Measurements from ENCODE around the gene KRTAP29-1. TPM values are rescaled to one million over a fixed set of nuclear protein-coding genes. Genes with fewer than 3 reads are reported as not detected.

KRTAP29-1 gene
- total and polyA plus RNA-seq, 9 donors: not detected

GRCh38 chr17:41302981-41303380 lies 330 bp upstream of the KRTAP29-1 start:
- intact Hi-C loops (cut with DNase I): no loop called here
- Histone ChIP-seq H3K27me3 (no peaks in the 10 kb centered on the region), H3K4me3 (no peak overlapping the region), H3K36me3 (no peaks in the 10 kb centered on the region), H3K4me1 (ENCODE audit: insufficient read depth) (no peaks in the 10 kb centered on the region), H3K27ac (no peak overlapping the region), H3K9me3 (no peaks in the 10 kb centered on the region)
- no peak for TF ChIP-seq EP300 (IDR thresholded peaks at IDR 0.05)
- TF ChIP-seq POLR2A (IDR thresholded peaks at IDR 0.05): no peak
- TF ChIP-seq, protein P1, sequence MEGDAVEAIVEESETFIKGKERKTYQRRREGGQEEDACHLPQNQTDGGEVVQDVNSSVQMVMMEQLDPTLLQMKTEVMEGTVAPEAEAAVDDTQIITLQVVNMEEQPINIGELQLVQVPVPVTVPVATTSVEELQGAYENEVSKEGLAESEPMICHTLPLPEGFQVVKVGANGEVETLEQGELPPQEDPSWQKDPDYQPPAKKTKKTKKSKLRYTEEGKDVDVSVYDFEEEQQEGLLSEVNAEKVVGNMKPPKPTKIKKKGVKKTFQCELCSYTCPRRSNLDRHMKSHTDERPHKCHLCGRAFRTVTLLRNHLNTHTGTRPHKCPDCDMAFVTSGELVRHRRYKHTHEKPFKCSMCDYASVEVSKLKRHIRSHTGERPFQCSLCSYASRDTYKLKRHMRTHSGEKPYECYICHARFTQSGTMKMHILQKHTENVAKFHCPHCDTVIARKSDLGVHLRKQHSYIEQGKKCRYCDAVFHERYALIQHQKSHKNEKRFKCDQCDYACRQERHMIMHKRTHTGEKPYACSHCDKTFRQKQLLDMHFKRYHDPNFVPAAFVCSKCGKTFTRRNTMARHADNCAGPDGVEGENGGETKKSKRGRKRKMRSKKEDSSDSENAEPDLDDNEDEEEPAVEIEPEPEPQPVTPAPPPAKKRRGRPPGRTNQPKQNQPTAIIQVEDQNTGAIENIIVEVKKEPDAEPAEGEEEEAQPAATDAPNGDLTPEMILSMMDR (IDR thresholded peaks at IDR 0.05): no peak
- WGBS, 3 donors: 81 to 85% (median 85%) methylated on average over 4 of the region's 4 CpGs
- no peak for DNase-seq

DNA sequence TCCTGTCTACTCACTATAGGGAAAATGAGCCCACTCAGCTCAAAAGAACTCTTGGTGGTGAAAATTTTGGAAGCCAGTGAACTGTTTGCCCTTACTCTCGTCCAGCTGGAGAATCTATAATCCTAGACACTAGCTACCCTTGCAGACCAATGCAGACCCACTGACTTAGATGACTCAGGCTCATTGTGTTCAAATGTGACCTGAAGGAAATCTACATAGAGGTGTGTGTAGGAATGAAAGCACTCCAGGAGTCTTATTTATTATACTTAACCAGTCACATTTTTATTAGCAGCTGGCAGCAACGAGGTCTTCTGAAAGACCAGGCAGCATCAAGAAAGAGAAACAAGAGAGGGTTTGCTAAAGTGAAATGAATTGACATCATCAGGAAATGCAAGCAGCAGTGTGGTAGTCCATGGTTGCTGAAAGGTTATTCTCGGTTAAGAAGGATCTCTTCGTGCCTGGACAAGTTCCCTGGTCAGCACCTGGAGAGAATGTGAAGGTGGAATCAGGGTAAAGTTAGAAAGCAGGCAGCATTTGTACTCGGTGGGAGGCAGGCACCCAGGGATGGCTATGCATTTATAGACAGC lies 1.4 kb downstream of the KRTAP29-1 start:
- H3K4me1 ChIP-seq (ENCODE audit: insufficient read depth): no peaks in the 10 kb centered on the region
- H3K4me3 ChIP-seq: no peak overlapping the region
- no peaks in the 10 kb centered on the region for H3K27me3 ChIP-seq
- no peak overlapping the region for H3K27ac ChIP-seq
- TF ChIP-seq EP300 (IDR thresholded peaks at IDR 0.05): no peak
- TF ChIP-seq, protein P1 (IDR thresholded peaks at IDR 0.05): no peak
- TF ChIP-seq POLR2A (IDR thresholded peaks at IDR 0.05): no peak
- WGBS, 3 donors: 70 to 79% (median 76%) methylated on average over 5 of the region's 5 CpGs
- intact Hi-C loops (cut with DNase I): no loop called here
- H3K36me3 ChIP-seq: no peaks in the 10 kb centered on the region
- H3K9me3 ChIP-seq: no peaks in the 10 kb centered on the region
- no peak for DNase-seq

- H3K4me1 ChIP-seq (ENCODE audit: insufficient read depth): no peaks in the 10 kb centered on the region
- 91 to 92% (median 91%) methylated on average over 20 of the region's 20 CpGs for WGBS, 3 donors
- H3K27ac ChIP-seq: no peak overlapping the region
- no peak for DNase-seq
- H3K9me3 ChIP-seq: no peaks in the 10 kb centered on the region
- no peak for TF ChIP-seq EP300 (IDR thresholded peaks at IDR 0.05)
- TF ChIP-seq, protein P1 (IDR thresholded peaks at IDR 0.05): no peak
- no peak for TF ChIP-seq POLR2A (IDR thresholded peaks at IDR 0.05)
- no peaks in the 10 kb centered on the region for H3K36me3 ChIP-seq
- intact Hi-C loops (cut with DNase I): no loop called here
- H3K27me3 ChIP-seq: no peaks in the 10 kb centered on the region
- no peak overlapping the region for H3K4me3 ChIP-seq
These were observed 4.1 kb downstream of the KRTAP29-1 start for GRCh38 chr17:41298458-41299135.

GRCh38 chr17:41296846-41297245 lies 5.8 kb downstream of the KRTAP29-1 start:
- 31 to 56% (median 54%) methylated on average over 1 of the region's 1 CpG for WGBS, 3 donors
- H3K9me3 ChIP-seq: no peaks in the 10 kb centered on the region
- intact Hi-C loops (cut with DNase I): no loop called here
- DNase-seq: no peak
- no peak overlapping the region for H3K27ac ChIP-seq
- H3K4me1 ChIP-seq (ENCODE audit: insufficient read depth): no peaks in the 10 kb centered on the region
- TF ChIP-seq EP300 (IDR thresholded peaks at IDR 0.05): no peak
- no peak for TF ChIP-seq POLR2A (IDR thresholded peaks at IDR 0.05)
- TF ChIP-seq, protein P1 (IDR thresholded peaks at IDR 0.05): no peak
- no peaks in the 10 kb centered on the region for H3K36me3 ChIP-seq
- no peaks in the 10 kb centered on the region for H3K27me3 ChIP-seq
- H3K4me3 ChIP-seq: no peak overlapping the region

Data from ovary (tissue), 9 donors.